NCI-H1694 (cell line): ENCODE data around the gene RICTOR.
"Not testable (repeated sequence)": the region's sequence is repeated elsewhere in the genome, so short reads cannot be mapped to it uniquely, and the experiment has no call there.

Experiments
- DNase-seq: peaks from one replicate; lab custom pipeline; 2025; lab: John Stamatoyannopoulos, UW

The RICTOR gene

GRCh38 chr5:39055027-39055767 is 19.0 kb downstream of the RICTOR start:
- DNase-seq: no peak

- DNase-seq: no peak
Observed at GRCh38 chr5:39053189-39053588, 21.0 kb downstream of the RICTOR start.

- no peak for DNase-seq
Observed at GRCh38 chr5:39052141-39052540, 22.1 kb downstream of the RICTOR start.

- no peak for DNase-seq
Observed at GRCh38 chr5:39049315-39049714, 24.9 kb downstream of the RICTOR start.

- no peak for DNase-seq
Observed at GRCh38 chr5:39040875-39041274, 33.3 kb downstream of the RICTOR start.

GRCh38 chr5:39034493-39034892 is 39.7 kb downstream of the RICTOR start:
- DNase-seq: not testable (repeated sequence)

- DNase-seq: no peak
Observed at GRCh38 chr5:39031041-39031440, 43.2 kb downstream of the RICTOR start.

- DNase-seq: no peak
Observed at GRCh38 chr5:39025456-39025855, 48.7 kb downstream of the RICTOR start.

- DNase-seq: no peak
Observed at GRCh38 chr5:39024884-39025283, 49.3 kb downstream of the RICTOR start.

- no peak for DNase-seq
Observed at GRCh38 chr5:39024005-39024404, 50.2 kb downstream of the RICTOR start.

GRCh38 chr5:39023121-39023520 is 51.1 kb downstream of the RICTOR start:
- no peak for DNase-seq

GRCh38 chr5:39022151-39022550 is 52.0 kb downstream of the RICTOR start:
- no peak for DNase-seq

GRCh38 chr5:39021413-39021812 is 52.8 kb downstream of the RICTOR start:
- no peak for DNase-seq

- DNase-seq: no peak
Observed at GRCh38 chr5:39020458-39020857, 53.7 kb downstream of the RICTOR start.

GRCh38 chr5:39019254-39019653 is 54.9 kb downstream of the RICTOR start:
- DNase-seq: no peak

GRCh38 chr5:39017504-39017903 is 56.7 kb downstream of the RICTOR start:
- no peak for DNase-seq

GRCh38 chr5:39016587-39017275 is 57.5 kb downstream of the RICTOR start:
- DNase-seq: no peak

GRCh38 chr5:39015743-39016586 is 58.2 kb downstream of the RICTOR start:
- no peak for DNase-seq

- DNase-seq: no peak
Observed at GRCh38 chr5:39014561-39014960, 59.6 kb downstream of the RICTOR start.

GRCh38 chr5:39013938-39014337 is 60.3 kb downstream of the RICTOR start:
- DNase-seq: no peak

- not testable (repeated sequence) for DNase-seq
Observed at GRCh38 chr5:39010958-39011357, 63.2 kb downstream of the RICTOR start.

- no peak for DNase-seq
Observed at GRCh38 chr5:39009981-39010380, 64.2 kb downstream of the RICTOR start.

GRCh38 chr5:39009280-39009679 is 64.9 kb downstream of the RICTOR start:
- no peak for DNase-seq
